Prostate gland (tissue), 2 donors: ENCODE measurements around the gene PSMA6. TPM values are rescaled to one million over a fixed set of nuclear protein-coding genes. Genes with fewer than 3 reads are reported as not detected.
A peak's percentile ranks its signal among the peaks of the same experiment; 100 is the strongest.
"Not testable (repeated sequence)": the region's sequence is repeated elsewhere in the genome, so short reads cannot be mapped to it uniquely, and the experiment has no call there.

Experiments used
- DNase-seq: peaks from one replicate; pipeline ENCODE4 v3.0.0-alpha.2; 2019; ENCODE audit warnings: low spot score
- H3K27ac ChIP-seq, 2 donors: fragments of 200-600 bp; sonication (generic); 2 replicates each; pipeline ENCODE4 v1.5.1; 2017 to 2019
- H3K27me3 ChIP-seq: fragments of 200-600 bp; sonication (generic); replicated peaks from 2 replicates; pipeline ENCODE4 v1.5.1; 2019; ENCODE audit not compliant: insufficient read depth
- H3K36me3 ChIP-seq, 2 donors: fragments of 200-600 bp; sonication (generic); 1 replicate in 1 of 2; 2 replicates in 1 of 2; pipeline versions ENCODE4 v1.5.1 to v1.8.1; 2017 to 2019
- H3K4me1 ChIP-seq: fragments of 200-600 bp; sonication (generic); replicated peaks from 2 replicates; pipeline ENCODE4 v1.5.1; 2019
- H3K4me3 ChIP-seq, 2 donors: fragments of 200-600 bp; sonication (generic); 2 replicates each; pipeline ENCODE4 v1.5.1; 2017 to 2019
- H3K9me3 ChIP-seq: fragments of 200-600 bp; sonication (generic); 2 replicates; pipeline ENCODE4 v1.5.1; 2017
- CTCF ChIP-seq, 4 experiments: fragments of 200-600 bp in 2 of 4; fragments of 450-650 bp in 2 of 4; sonication (generic) in 2 of 4; IDR thresholded peaks; 1 replicate in 3 of 4; 2 replicates in 1 of 4; pipeline ENCODE4 v1.5.1; 2016 to 2019; ENCODE audit warnings: antibody characterized with exemption in 4 of 4, mild to moderate bottlenecking in 2 of 4, moderate library complexity in 2 of 4
- POLR2A ChIP-seq: fragments of 450-650 bp; IDR thresholded peaks from one replicate; pipeline ENCODE4 v1.6.1; 2016; ENCODE audit warnings: antibody characterized with exemption, mild to moderate bottlenecking
- POLR2AphosphoS5 ChIP-seq: sonication (generic); formaldehyde crosslinking; IDR thresholded peaks from one replicate; pipeline ENCODE4 v1.6.1; 2017; ENCODE audit warnings: antibody characterized with exemption
- WGBS: methylation state at CpG from one replicate; pipeline ENCODE4 v1.1.5; 2018; 5-methylcytosine and 5-hydroxymethylcytosine counted together
- intact Hi-C: fragments of 100-400 bp; cut with DNase I; formaldehyde crosslinking; loops from one replicate; pipeline ENCODE4 v1.14.2; 2022
- total RNA-seq, 2 donors: library from RNA; depleted of rRNA; stranded (reverse); fragments of >200 nt; gene quantifications; one replicate each; pipeline ENCODE4 v1.1.0, GENCODE V29; 2016

The PSMA6 gene
- total RNA-seq, 2 donors from 2014 or later, result 84.1 to 181 TPM

- Histone ChIP-seq H3K36me3 (no peaks in the 10 kb centered on the region), H3K4me1 (peaks cover 9% of the 10 kb centered on the region), H3K27me3 (no peaks in the 10 kb centered on the region), H3K4me3 (no peak overlapping the region), H3K27ac (no peak overlapping the region), H3K9me3 (no peaks in the 10 kb centered on the region)
- 85% methylated on average over 11 of the region's 11 CpGs for WGBS
- intact Hi-C loops, result no loop called here
- DNase-seq, result no peak
- TF ChIP-seq POLR2AphosphoS5, result no peak
These were observed 54.6 kb downstream of the PSMA6 start for GRCh38 chr14:35346738-35347322.

- H3K9me3 ChIP-seq, result no peaks in the 10 kb centered on the region
- TF ChIP-seq CTCF (IDR thresholded peaks at IDR 0.05) (no peak), POLR2A (no peak), POLR2AphosphoS5 (peak; percentile 15)
- intact Hi-C loops, result no loop called here
- 46% methylated on average over 13 of the region's 13 CpGs for WGBS
- H3K4me3 ChIP-seq, result no peak overlapping the region
- H3K36me3 ChIP-seq, result no peaks in the 10 kb centered on the region
- H3K27me3 ChIP-seq, result no peaks in the 10 kb centered on the region
- H3K4me1 ChIP-seq, result peaks cover 5% of the 10 kb centered on the region
- DNase-seq, result no peak
- no peak overlapping the region for H3K27ac ChIP-seq
These were observed 55.3 kb downstream of the PSMA6 start for GRCh38 chr14:35347323-35348043.

DNA sequence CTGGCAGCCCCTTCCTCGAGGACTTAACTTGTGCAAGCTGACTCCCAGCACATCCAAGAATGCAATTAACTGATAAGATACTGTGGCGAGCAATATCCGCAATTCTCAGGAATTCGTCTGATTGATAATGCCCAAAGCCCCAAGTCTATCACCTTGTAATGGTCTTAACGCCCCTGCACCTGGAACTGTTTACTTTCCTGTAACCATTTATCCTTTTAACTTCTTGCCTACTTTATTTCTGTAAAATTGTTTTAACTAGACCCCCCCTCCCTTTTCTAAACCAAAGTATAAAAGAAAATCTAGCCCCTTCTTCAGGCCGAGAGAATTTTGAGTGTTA lies 55.8 kb downstream of the PSMA6 start:
- H3K27me3 ChIP-seq, DNase-seq, H3K36me3 ChIP-seq, intact Hi-C loops, H3K4me3 ChIP-seq, H3K9me3 ChIP-seq, H3K27ac ChIP-seq, H3K4me1 ChIP-seq: not testable (repeated sequence)
- 41% methylated on average over 6 of the region's 6 CpGs for WGBS

DNA sequence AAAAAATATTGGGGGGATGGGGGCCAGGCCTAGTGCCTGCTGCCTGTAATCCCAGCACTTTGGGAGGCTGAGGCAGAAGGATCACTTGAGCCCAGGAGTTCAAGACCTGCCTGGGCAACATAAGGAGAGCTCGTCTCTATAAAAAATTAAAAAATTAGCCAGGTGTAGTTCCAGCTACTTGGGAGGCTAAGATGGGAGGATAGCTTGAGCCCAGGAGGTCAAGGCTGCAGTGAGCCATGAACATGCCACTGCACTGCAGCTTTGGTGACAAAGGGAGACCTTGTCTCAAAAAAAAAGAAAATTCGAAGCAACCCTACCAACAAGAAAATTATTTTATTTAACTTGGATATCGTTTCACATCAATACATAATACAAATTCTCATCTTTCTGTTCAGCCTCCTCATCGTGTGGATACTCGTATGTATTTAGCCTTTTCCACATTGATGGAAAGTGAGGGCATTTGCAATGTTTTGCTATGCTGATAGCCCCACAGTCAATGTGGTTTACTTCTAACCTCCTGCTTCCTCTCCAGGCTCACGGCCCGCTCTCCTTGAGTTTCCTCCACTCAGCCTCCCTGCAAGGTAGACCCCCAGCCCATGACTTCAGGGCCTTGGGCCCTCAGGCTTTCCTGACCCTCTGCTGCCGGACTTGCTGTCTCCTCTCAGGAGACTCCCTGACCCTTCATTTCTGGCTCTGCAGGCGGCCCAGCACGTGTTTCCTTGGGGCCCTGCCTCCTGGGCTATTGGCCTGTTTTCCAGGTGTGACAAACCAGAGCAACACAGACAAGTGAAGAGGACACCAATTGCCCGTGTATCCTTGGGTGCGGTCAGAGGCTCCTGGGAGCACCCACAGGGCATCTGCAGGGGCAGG lies 57.5 kb downstream of the PSMA6 start:
- Histone ChIP-seq H3K9me3 (no peaks in the 10 kb centered on the region), H3K36me3 (no peaks in the 10 kb centered on the region), H3K27me3 (no peaks in the 10 kb centered on the region), H3K4me1 (peaks cover 8% of the 10 kb centered on the region), H3K27ac (no peak overlapping the region), H3K4me3 (no peak overlapping the region)
- 84% methylated on average over 12 of the region's 12 CpGs for WGBS
- no peak for DNase-seq
- TF ChIP-seq POLR2AphosphoS5, result no peak
- no peak for TF ChIP-seq CTCF (IDR thresholded peaks at IDR 0.05)
- TF ChIP-seq POLR2A, result no peak
- intact Hi-C loops, result no loop called here

GRCh38 chr14:35351497-35351896 lies 59.3 kb downstream of the PSMA6 start:
- H3K4me3 ChIP-seq, result no peak overlapping the region
- H3K27ac ChIP-seq, result no peak overlapping the region
- intact Hi-C loops, result no loop called here
- TF ChIP-seq CTCF (IDR thresholded peaks at IDR 0.05) (no peak), POLR2A (no peak), POLR2AphosphoS5 (no peak)
- no peak for DNase-seq
- H3K4me1 ChIP-seq, result peaks cover 8% of the 10 kb centered on the region
- 95% methylated on average over 3 of the region's 3 CpGs for WGBS
- no peaks in the 10 kb centered on the region for H3K27me3 ChIP-seq
- no peaks in the 10 kb centered on the region for H3K9me3 ChIP-seq
- no peaks in the 10 kb centered on the region for H3K36me3 ChIP-seq
